HAP-1 (cell line): ENCODE data around the gene ABI3BP.

Source experiments
- DNase-seq, 2 experiments: peaks; one replicate each; pipeline ENCODE4 v3.0.0-alpha.2; 2016 to 2020; ENCODE audit warnings: low spot score in 2 of 2
- H3K27me3 ChIP-seq: fragments of 250-450 bp; sonication (Bioruptor Pico); 2 replicates; pipeline ENCODE4 v1.5.1; 2020; ENCODE audit warnings: low read depth, mild to moderate bottlenecking, moderate library complexity
- H3K36me3 ChIP-seq: fragments of 250-450 bp; sonication (Bioruptor Pico); replicated peaks from 2 replicates; pipeline ENCODE4 v1.5.1; 2020; ENCODE audit warnings: mild to moderate bottlenecking
- H3K4me1 ChIP-seq: fragments of 250-450 bp; sonication (Bioruptor Pico); 2 replicates; pipeline ENCODE4 v1.5.1; 2020; ENCODE audit warnings: mild to moderate bottlenecking
- H3K4me3 ChIP-seq: fragments of 250-450 bp; sonication (Bioruptor Pico); 2 replicates; pipeline ENCODE4 v1.5.1; 2020; ENCODE audit warnings: mild to moderate bottlenecking, moderate library complexity
- H3K9me3 ChIP-seq: fragments of 250-450 bp; sonication (Bioruptor Pico); 2 replicates; pipeline ENCODE4 v1.5.1; 2020; ENCODE audit warnings: mild to moderate bottlenecking, moderate library complexity
- in situ Hi-C: fragments of 300-500 bp; cut with MboI; formaldehyde crosslinking; loops from 3 replicates; pipeline ENCODE4 v1.14.3; 2020; ENCODE audit warnings: low sequenced_read_pairs, inconsistent platforms, mixed read lengths

The ABI3BP gene

GRCh38 chr3:100844063-100844936 lies 148.9 kb downstream of the ABI3BP start:
- no peak for DNase-seq
- H3K4me3 ChIP-seq: no peak overlapping the region
- H3K9me3 ChIP-seq: no peaks in the 10 kb centered on the region
- in situ Hi-C loops: no loop called here
- no peaks in the 10 kb centered on the region for H3K4me1 ChIP-seq
- H3K36me3 ChIP-seq: no peaks in the 10 kb centered on the region
- no peaks in the 10 kb centered on the region for H3K27me3 ChIP-seq

DNA sequence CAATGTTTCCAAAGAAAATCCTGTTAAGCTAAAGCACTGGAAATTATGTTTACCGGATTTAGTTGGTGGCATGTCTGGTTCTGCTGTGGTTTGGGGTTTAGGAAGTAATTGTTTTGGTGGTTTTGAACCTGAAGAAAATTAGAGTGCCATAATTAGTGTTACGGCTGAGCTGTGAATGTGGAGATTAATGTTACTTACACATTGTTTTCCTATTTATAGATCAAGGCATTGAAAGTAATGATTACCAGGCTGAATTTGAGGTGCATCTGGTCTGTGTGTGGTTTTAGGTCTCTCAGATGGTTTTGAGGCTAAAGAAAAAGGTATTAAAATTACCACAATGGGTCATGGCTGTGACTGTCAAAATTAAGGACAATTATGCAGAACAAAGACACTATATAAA lies 155.1 kb downstream of the ABI3BP start:
- Histone ChIP-seq H3K9me3 (no peaks in the 10 kb centered on the region), H3K4me3 (no peak overlapping the region), H3K4me1 (no peaks in the 10 kb centered on the region), H3K27me3 (peaks cover 3% of the 10 kb centered on the region; the same call in 1 of the 2 replicates), H3K36me3 (no peaks in the 10 kb centered on the region)
- DNase-seq: no peak
- in situ Hi-C loops: no loop called here

- no peaks in the 10 kb centered on the region for H3K4me1 ChIP-seq
- no peak for DNase-seq
- in situ Hi-C loops: no loop called here
- no peaks in the 10 kb centered on the region for H3K36me3 ChIP-seq
- peaks cover 3% of the 10 kb centered on the region; the same call in 1 of the 2 replicates for H3K27me3 ChIP-seq
- no peak overlapping the region for H3K4me3 ChIP-seq
- H3K9me3 ChIP-seq: no peaks in the 10 kb centered on the region
Measured at GRCh38 chr3:100836661-100837060, 156.6 kb downstream of the ABI3BP start.

GRCh38 chr3:100834332-100834731 lies 158.9 kb downstream of the ABI3BP start:
- no peak for DNase-seq

GRCh38 chr3:100833483-100833882 lies 159.7 kb downstream of the ABI3BP start:
- Histone ChIP-seq H3K4me1 (no peaks in the 10 kb centered on the region), H3K36me3 (no peaks in the 10 kb centered on the region), H3K9me3 (no peaks in the 10 kb centered on the region), H3K27me3 (peaks cover 3% of the 10 kb centered on the region; the same call in 1 of the 2 replicates), H3K4me3 (no peak overlapping the region)
- in situ Hi-C loops: no loop called here
- DNase-seq: no peak

More at GRCh38 chr3:100834332-100834731, 158.9 kb downstream of the ABI3BP start:
- Histone ChIP-seq H3K27me3 (peaks cover 3% of the 10 kb centered on the region; the same call in 1 of the 2 replicates), H3K4me3 (no peak overlapping the region), H3K36me3 (no peaks in the 10 kb centered on the region), H3K4me1 (no peaks in the 10 kb centered on the region), H3K9me3 (no peaks in the 10 kb centered on the region)
- in situ Hi-C loops: no loop called here

- H3K4me3 ChIP-seq: no peak overlapping the region
- H3K9me3 ChIP-seq: no peaks in the 10 kb centered on the region
- H3K27me3 ChIP-seq: no peaks in the 10 kb centered on the region; the same call in 1 of the 2 replicates
- H3K4me1 ChIP-seq: no peaks in the 10 kb centered on the region
- no peaks in the 10 kb centered on the region for H3K36me3 ChIP-seq
- in situ Hi-C loops: no loop called here
- no peak for DNase-seq
Measured at GRCh38 chr3:100831629-100832028, 161.6 kb downstream of the ABI3BP start.

GRCh38 chr3:100830931-100831330 lies 162.3 kb downstream of the ABI3BP start:
- no peaks in the 10 kb centered on the region for H3K4me1 ChIP-seq
- H3K27me3 ChIP-seq: no peaks in the 10 kb centered on the region; the same call in 1 of the 2 replicates
- H3K36me3 ChIP-seq: no peaks in the 10 kb centered on the region
- DNase-seq: no peak
- in situ Hi-C loops: no loop called here
- H3K9me3 ChIP-seq: no peaks in the 10 kb centered on the region
- H3K4me3 ChIP-seq: no peak overlapping the region

DNA sequence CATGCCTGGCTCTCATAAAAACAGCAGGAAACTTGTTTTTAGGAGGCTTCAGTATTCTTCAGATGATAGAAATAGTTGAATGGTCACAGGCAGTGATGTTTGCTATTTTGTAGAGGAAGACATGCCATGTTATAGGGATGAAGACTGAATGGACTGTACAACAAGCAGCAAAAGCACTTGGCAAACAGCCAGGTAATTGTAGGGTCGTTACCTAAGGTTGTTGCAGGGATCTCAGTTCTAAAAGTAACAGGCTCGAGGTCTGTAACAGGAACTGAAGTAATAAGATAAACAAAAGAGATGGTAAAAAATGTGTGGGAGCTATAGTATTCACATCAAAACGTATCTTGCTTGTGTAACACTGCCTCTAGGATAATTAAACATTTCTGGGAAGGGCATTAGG lies 167.6 kb downstream of the ABI3BP start:
- Histone ChIP-seq H3K27me3 (no peaks in the 10 kb centered on the region; the same call in 1 of the 2 replicates), H3K4me1 (no peaks in the 10 kb centered on the region), H3K4me3 (no peak overlapping the region), H3K9me3 (no peaks in the 10 kb centered on the region), H3K36me3 (no peaks in the 10 kb centered on the region)
- no peak for DNase-seq
- in situ Hi-C loops: no loop called here

GRCh38 chr3:100815583-100815982 lies 177.6 kb downstream of the ABI3BP start:
- no peaks in the 10 kb centered on the region for H3K9me3 ChIP-seq
- H3K36me3 ChIP-seq: no peaks in the 10 kb centered on the region
- no peaks in the 10 kb centered on the region for H3K4me1 ChIP-seq
- no peaks in the 10 kb centered on the region for H3K27me3 ChIP-seq
- in situ Hi-C loops: no loop called here
- DNase-seq: no peak
- H3K4me3 ChIP-seq: no peak overlapping the region

DNA sequence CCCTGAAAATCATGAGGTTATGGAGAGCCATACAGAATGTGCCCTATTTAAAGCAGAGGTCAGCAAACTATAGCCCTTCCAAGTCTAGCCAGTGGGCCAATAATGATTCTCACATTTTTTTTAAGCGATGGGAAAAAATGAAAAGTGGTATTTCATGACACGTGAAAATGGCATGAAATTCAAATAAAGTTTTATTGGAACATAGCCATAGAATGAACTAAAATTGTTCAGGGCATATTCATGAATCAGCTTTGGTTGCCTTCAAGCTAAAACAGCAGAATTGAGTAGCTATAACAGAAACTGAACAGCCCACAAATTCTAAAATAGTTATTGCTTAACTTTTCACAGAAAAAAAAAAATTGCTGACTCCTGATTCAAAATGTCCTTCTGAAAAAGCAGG lies 179.4 kb downstream of the ABI3BP start:
- in situ Hi-C loops: no loop called here
- H3K9me3 ChIP-seq: no peaks in the 10 kb centered on the region
- no peaks in the 10 kb centered on the region for H3K36me3 ChIP-seq
- no peak for DNase-seq
- H3K4me3 ChIP-seq: no peak overlapping the region
- H3K4me1 ChIP-seq: no peaks in the 10 kb centered on the region
- no peaks in the 10 kb centered on the region for H3K27me3 ChIP-seq

DNA sequence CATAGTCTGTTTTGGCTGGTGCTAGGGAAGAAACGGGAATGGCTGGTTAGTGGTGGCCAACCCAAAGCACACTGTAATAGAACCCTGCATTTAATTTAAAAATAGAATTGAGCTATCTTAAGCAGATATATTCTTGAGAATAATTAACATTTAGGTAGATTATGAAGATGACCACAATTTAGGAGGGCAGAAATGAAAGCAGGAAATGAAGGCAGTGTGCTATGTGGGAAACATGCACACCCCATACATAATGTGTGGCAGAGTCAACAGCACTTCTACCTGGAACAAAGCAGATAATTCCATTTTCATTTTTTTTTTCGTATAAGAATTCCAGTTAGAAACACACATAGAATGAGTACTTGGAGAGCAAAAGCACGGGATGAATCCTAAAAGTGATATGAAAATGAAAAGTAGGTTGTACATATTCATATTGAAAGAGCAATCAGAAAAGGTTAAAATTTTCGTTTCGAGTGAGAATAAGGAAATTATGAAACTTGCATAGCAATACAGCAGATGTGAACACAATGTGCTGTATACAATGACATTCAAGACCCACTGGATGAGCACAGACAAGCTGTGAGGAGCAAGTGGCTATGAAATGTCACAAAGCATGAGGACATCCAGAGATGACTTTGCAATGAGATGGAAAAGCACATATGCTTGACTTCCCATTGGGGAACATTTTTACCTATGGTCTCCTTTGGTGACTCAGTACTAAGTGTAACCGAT lies 181.3 kb downstream of the ABI3BP start:
- no peak for DNase-seq
- Histone ChIP-seq H3K4me3 (no peak overlapping the region), H3K27me3 (peaks cover 3% of the 10 kb centered on the region), H3K36me3 (no peaks in the 10 kb centered on the region), H3K9me3 (no peaks in the 10 kb centered on the region), H3K4me1 (no peaks in the 10 kb centered on the region)
- in situ Hi-C loops: no loop called here

DNA sequence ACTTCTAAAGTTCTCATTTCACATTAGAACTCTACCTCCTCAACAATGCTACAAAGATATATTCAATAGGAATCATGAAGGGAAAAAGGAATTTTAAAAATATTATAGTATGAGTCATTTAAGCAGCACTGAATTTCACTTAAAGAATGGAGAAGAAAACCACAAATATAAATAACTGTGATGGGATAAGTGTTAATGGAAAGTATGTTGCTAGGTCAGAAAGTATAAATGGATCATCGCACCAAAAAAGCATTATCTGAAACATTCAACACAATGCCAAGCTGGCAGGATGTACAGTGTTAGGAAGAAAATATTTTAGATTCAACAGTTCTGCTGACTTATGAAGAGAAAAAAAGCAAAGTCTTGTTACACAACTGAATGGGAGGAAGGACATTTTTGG lies 182.6 kb downstream of the ABI3BP start:
- in situ Hi-C loops: no loop called here
- no peaks in the 10 kb centered on the region for H3K9me3 ChIP-seq
- no peak for DNase-seq
- H3K4me1 ChIP-seq: no peaks in the 10 kb centered on the region
- no peaks in the 10 kb centered on the region for H3K36me3 ChIP-seq
- H3K4me3 ChIP-seq: no peak overlapping the region
- peaks cover 6% of the 10 kb centered on the region for H3K27me3 ChIP-seq

DNA sequence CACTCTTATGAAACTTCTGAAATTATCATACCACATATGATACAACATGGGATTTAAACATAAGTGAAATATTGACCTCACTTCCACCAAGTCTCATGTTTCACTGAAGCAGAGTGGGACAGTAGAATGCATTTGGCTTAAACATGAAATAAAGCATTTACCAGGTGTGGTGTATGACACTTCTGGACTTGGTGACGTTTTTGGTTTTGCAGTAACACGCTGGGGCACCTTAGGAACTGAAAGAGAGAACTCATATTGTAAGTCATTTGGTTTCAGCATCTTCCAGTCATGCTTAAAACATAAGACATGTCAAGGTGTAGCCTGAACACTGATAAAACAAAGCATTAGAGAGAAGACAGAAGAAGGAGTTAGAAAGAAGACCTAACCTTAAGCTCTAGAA lies 188.6 kb downstream of the ABI3BP start:
- Histone ChIP-seq H3K36me3 (no peaks in the 10 kb centered on the region), H3K9me3 (no peaks in the 10 kb centered on the region), H3K4me1 (no peaks in the 10 kb centered on the region), H3K27me3 (peaks cover 11% of the 10 kb centered on the region), H3K4me3 (no peak overlapping the region)
- in situ Hi-C loops: no loop called here
- DNase-seq: no peak

DNA sequence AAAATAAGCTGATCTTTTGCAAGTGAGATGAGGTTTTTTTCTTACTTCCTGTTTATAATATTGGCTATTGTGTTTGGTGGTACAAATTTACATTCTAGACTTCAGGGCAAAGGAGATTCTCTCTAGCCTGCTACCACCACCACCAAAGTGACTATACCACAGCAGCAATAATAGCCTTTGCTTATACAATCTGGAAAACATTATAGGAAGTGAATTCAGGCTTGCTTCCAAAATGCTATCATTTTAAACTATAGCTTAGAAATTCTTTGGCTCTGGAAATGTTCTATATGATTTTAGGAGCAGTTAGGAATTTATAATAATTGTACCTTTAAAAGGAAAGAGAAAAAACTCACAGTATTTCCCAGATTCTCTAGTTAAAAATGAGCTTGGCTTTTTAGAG lies 189.5 kb downstream of the ABI3BP start:
- Histone ChIP-seq H3K4me3 (no peak overlapping the region), H3K9me3 (no peaks in the 10 kb centered on the region), H3K27me3 (peaks cover 11% of the 10 kb centered on the region), H3K36me3 (no peaks in the 10 kb centered on the region), H3K4me1 (no peaks in the 10 kb centered on the region)
- DNase-seq: no peak
- in situ Hi-C loops: no loop called here
